ENCODE data around the gene DPP9.

GRCh38 chr19:4675346-4675745 is 48.3 kb downstream of the DPP9 start:
- TF ChIP-seq GATA3 (IDR thresholded peaks at IDR 0.05; ENCODE audit: low read depth, low read length): no peak
- no peak for TF ChIP-seq GATA2 (IDR thresholded peaks at IDR 0.05; ENCODE audit: low read depth, low read length)
